GM19099 (cell line): Measurements from ENCODE around the gene SNRPB.

Experiments used
- POLR2A ChIP-seq: IDR thresholded peaks from 3 replicates; pipeline ENCODE4 v1.6.1; 2011; ENCODE audit warnings: low read depth; ENCODE audit not compliant: insufficient read length; ENCODE audit errors: extremely low read depth

Gene SNRPB

GRCh38 chr20:2476742-2477615 is 6.4 kb upstream of the SNRPB start:
- no peak for TF ChIP-seq POLR2A

- no peak for TF ChIP-seq POLR2A
Observed at GRCh38 chr20:2475850-2476741, 5.5 kb upstream of the SNRPB start.

GRCh38 chr20:2473516-2473915 is 2.9 kb upstream of the SNRPB start:
- TF ChIP-seq POLR2A, result no peak

- TF ChIP-seq POLR2A, result no peak
Observed at GRCh38 chr20:2469991-2470422, 582 bp downstream of the SNRPB start.

- TF ChIP-seq POLR2A, result no peak
Observed at GRCh38 chr20:2468581-2469407, 1.8 kb downstream of the SNRPB start.

GRCh38 chr20:2467412-2467811 is 3.2 kb downstream of the SNRPB start:
- no peak for TF ChIP-seq POLR2A

- no peak for TF ChIP-seq POLR2A
Observed at GRCh38 chr20:2465100-2465499, 5.5 kb downstream of the SNRPB start.

- TF ChIP-seq POLR2A, result no peak
Observed at GRCh38 chr20:2463616-2464365, 6.8 kb downstream of the SNRPB start.

- TF ChIP-seq POLR2A, result no peak
Observed at GRCh38 chr20:2462484-2462883, 8.1 kb downstream of the SNRPB start.

GRCh38 chr20:2460752-2461424 is 9.7 kb downstream of the SNRPB start:
- TF ChIP-seq POLR2A, result no peak

GRCh38 chr20:2459981-2460751 is 10.4 kb downstream of the SNRPB start:
- no peak for TF ChIP-seq POLR2A

GRCh38 chr20:2458919-2459499 is 11.6 kb downstream of the SNRPB start:
- TF ChIP-seq POLR2A, result no peak
